ENCODE data around the gene ZNF341. TPM values are rescaled to one million over a fixed set of nuclear protein-coding genes. Genes with fewer than 3 reads are reported as not detected.

ZNF341 gene
- total RNA-seq, 4 donors from 2014 or later: 1.7 to 4.4 (median 2.9) TPM

GRCh38 chr20:33736962-33737361, 5.2 kb downstream of the ZNF341 start:
- Histone ChIP-seq H3K4me1 (peaks cover 0 to 24% (median 14%) of the 10 kb centered on the region in 3 donors), H3K27ac (no peak overlapping the region), H3K27me3 (no peaks in the 10 kb centered on the region), H3K9me3 (peaks cover 0 to 22% (median 0%) of the 10 kb centered on the region in 3 donors), H3K36me3 (peaks cover 0 to 8% of the 10 kb centered on the region in 2 donors), H3K4me3 (no peak overlapping the region)
- ATAC-seq: no peak
- 94 to 98% methylated on average over 2 to 3 of the region's 3 CpGs for WGBS, 2 donors (ENCODE audit: low coverage in 1 of 2)
- TF ChIP-seq, protein P1, sequence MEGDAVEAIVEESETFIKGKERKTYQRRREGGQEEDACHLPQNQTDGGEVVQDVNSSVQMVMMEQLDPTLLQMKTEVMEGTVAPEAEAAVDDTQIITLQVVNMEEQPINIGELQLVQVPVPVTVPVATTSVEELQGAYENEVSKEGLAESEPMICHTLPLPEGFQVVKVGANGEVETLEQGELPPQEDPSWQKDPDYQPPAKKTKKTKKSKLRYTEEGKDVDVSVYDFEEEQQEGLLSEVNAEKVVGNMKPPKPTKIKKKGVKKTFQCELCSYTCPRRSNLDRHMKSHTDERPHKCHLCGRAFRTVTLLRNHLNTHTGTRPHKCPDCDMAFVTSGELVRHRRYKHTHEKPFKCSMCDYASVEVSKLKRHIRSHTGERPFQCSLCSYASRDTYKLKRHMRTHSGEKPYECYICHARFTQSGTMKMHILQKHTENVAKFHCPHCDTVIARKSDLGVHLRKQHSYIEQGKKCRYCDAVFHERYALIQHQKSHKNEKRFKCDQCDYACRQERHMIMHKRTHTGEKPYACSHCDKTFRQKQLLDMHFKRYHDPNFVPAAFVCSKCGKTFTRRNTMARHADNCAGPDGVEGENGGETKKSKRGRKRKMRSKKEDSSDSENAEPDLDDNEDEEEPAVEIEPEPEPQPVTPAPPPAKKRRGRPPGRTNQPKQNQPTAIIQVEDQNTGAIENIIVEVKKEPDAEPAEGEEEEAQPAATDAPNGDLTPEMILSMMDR (IDR thresholded peaks at IDR 0.05): no peak
- no peak for TF ChIP-seq POLR2AphosphoS5 (IDR thresholded peaks at IDR 0.05)
- no peak for TF ChIP-seq EP300 (IDR thresholded peaks at IDR 0.05)
- no peak for TF ChIP-seq POLR2A (IDR thresholded peaks at IDR 0.05)

DNA sequence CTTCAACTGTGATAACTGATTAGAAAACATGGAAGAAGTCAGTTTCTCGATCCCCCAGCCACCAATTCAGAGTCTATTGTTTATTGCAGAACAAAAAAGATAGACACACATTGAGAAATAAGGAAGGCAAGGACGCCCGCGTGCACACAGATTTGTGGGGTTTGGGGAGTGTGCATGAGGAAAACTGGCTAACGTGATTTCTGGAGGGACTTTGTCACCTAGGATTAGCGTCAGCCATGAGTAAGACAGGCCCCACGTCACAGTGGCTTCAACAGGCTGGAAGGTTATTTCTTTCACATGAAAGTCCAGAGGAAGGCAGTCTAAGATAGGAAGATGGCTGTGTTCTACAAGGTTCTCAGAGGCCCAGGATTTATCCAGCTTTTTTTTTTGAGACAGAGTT, 7.7 kb downstream of the ZNF341 start:
- H3K27ac ChIP-seq: no peak overlapping the region
- no peak overlapping the region for H3K4me3 ChIP-seq
- no peaks in the 10 kb centered on the region for H3K27me3 ChIP-seq
- ATAC-seq: no peak
- peaks cover 0 to under 1% (median 0%) of the 10 kb centered on the region in 3 donors for H3K4me1 ChIP-seq
- 67 to 91% methylated on average over 3 to 6 of the region's 7 CpGs for WGBS, 2 donors (ENCODE audit: low coverage in 1 of 2)
- no peak for TF ChIP-seq POLR2AphosphoS5 (IDR thresholded peaks at IDR 0.05)
- TF ChIP-seq, protein P1 (IDR thresholded peaks at IDR 0.05): no peak
- TF ChIP-seq EP300 (IDR thresholded peaks at IDR 0.05): no peak
- no peak for TF ChIP-seq POLR2A (IDR thresholded peaks at IDR 0.05)
- H3K9me3 ChIP-seq: peaks cover 0 to 22% (median 0%) of the 10 kb centered on the region in 3 donors
- H3K36me3 ChIP-seq: peaks cover 0 to 8% of the 10 kb centered on the region in 2 donors

DNA sequence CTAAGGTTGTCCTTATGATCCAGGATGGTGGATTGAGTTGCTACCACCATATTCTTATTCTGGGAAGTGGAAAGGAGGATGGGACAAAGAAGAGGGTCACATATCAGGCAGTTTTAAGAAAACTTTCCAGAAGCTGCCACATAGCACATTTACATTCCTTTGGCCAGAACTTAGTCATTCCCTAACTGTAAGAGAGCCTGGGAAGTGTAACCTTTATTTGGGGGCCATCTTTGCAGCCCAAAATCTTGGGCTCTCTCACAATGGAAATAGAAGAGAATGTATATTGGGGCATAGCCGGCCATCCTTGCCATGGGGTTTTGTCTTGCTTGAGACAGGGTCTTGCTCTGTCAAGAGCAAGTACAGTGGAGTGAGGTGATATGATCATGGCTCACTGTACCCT, 8.4 kb downstream of the ZNF341 start:
- no peak for ATAC-seq
- TF ChIP-seq, protein P1 (IDR thresholded peaks at IDR 0.05): no peak
- TF ChIP-seq POLR2AphosphoS5 (IDR thresholded peaks at IDR 0.05): no peak
- no peak for TF ChIP-seq POLR2A (IDR thresholded peaks at IDR 0.05)
- no peak for TF ChIP-seq EP300 (IDR thresholded peaks at IDR 0.05)
- 83% methylated on average over 1 of the region's 1 CpG; no CpG with 5 or more reads in 1 of the 2 donors for WGBS, 2 donors (ENCODE audit: low coverage in 1 of 2)
- H3K4me1 ChIP-seq: no peaks in the 10 kb centered on the region
- H3K36me3 ChIP-seq: peaks cover 0 to 13% of the 10 kb centered on the region in 2 donors
- no peak overlapping the region for H3K27ac ChIP-seq
- no peak overlapping the region for H3K4me3 ChIP-seq
- no peaks in the 10 kb centered on the region for H3K27me3 ChIP-seq
- peaks cover 0 to 22% (median 0%) of the 10 kb centered on the region in 3 donors for H3K9me3 ChIP-seq

DNA sequence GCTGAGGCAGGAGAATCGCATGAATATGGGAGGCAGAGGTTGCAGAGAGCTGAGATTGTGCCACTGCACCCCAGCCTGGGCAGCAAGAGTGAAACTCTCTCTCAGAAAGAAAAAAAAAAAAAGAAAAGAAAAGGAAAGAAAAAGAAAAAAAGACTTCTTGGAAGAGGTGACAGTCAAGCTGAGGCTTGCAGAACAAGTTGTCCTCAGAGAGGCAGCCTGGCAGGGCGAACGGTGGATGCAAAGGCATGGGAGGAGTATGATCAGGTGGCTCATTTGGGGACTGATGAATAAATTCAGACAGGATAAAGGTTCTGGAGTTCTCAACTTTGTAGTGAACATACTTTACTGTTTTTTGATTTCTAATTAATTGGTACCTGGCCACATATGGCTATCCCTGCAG, 12.4 kb downstream of the ZNF341 start:
- no peaks in the 10 kb centered on the region for H3K9me3 ChIP-seq
- H3K27ac ChIP-seq: no peak overlapping the region
- 79 to 92% methylated on average over 2 to 3 of the region's 3 CpGs for WGBS, 2 donors (ENCODE audit: low coverage in 1 of 2)
- no peak for ATAC-seq
- H3K4me3 ChIP-seq: no peak overlapping the region
- no peak for TF ChIP-seq EP300 (IDR thresholded peaks at IDR 0.05)
- no peak for TF ChIP-seq POLR2A (IDR thresholded peaks at IDR 0.05)
- no peak for TF ChIP-seq POLR2AphosphoS5 (IDR thresholded peaks at IDR 0.05)
- TF ChIP-seq, protein P1 (IDR thresholded peaks at IDR 0.05): no peak
- H3K4me1 ChIP-seq: no peaks in the 10 kb centered on the region
- H3K36me3 ChIP-seq: peaks cover 0 to 14% of the 10 kb centered on the region in 2 donors
- H3K27me3 ChIP-seq: no peaks in the 10 kb centered on the region

- WGBS, 2 donors (ENCODE audit: low coverage in 1 of 2): 90 to 93% methylated on average over 11 of the region's 14 CpGs
- TF ChIP-seq POLR2A (IDR thresholded peaks at IDR 0.05): no peak
- TF ChIP-seq EP300 (IDR thresholded peaks at IDR 0.05): no peak
- TF ChIP-seq, protein P1 (IDR thresholded peaks at IDR 0.05): no peak
- no peak for TF ChIP-seq POLR2AphosphoS5 (IDR thresholded peaks at IDR 0.05)
- peaks cover 0 to 21% of the 10 kb centered on the region in 2 donors for H3K36me3 ChIP-seq
- no peaks in the 10 kb centered on the region for H3K27me3 ChIP-seq
- no peak overlapping the region for H3K27ac ChIP-seq
- no peaks in the 10 kb centered on the region for H3K9me3 ChIP-seq
- no peak overlapping the region for H3K4me3 ChIP-seq
- H3K4me1 ChIP-seq: no peaks in the 10 kb centered on the region
- ATAC-seq: no peak
These were observed 13.1 kb downstream of the ZNF341 start for GRCh38 chr20:33744773-33745385.
